Keratinocyte (primary cell): ENCODE measurements around the gene FMO4.

ENCODE experiments used
- EZH2 ChIP-seq: IDR thresholded peaks from one replicate; pipeline ENCODE4 v1.6.1; 2012; ENCODE audit warnings: inconsistent platforms, mild to moderate bottlenecking, low read length, moderate library complexity
- TF ChIP-seq, protein P1 (sequence below), 3 experiments: IDR thresholded peaks in 1 of 3; conservative IDR thresholded peaks in 1 of 3; optimal IDR thresholded peaks in 1 of 3; 2 replicates in 2 of 3; 3 replicates in 1 of 3; pipeline versions ENCODE3 to v1.5.1; 2011; ENCODE audit warnings: low read length in 3 of 3, mild to moderate bottlenecking in 3 of 3, moderate library complexity in 2 of 3, control low read depth in 1 of 3, inconsistent platforms in 1 of 3; ENCODE audit not compliant: insufficient read depth in 2 of 3; ENCODE audit errors: extremely low read depth in 1 of 3

DNA sequence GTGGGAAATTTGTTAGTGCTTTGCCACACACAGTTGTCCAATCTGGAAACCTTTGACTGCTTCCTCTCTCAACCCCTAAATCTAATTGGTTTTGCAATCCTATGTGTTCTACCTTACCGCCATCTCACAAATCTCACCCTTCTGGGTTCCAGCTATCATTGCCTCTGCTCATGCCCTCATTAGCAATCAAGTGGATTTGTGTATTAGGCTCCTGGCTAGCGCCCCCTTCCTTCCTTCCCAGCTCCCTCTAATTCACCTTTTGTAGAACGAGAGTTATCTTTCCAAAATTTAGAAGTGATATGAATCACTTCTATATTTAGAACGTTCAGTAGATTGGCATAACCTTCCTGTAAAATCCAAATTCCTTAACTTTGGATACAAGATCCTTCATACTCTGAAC lies 47.1 kb upstream of the FMO4 start:
- TF ChIP-seq, protein P1, sequence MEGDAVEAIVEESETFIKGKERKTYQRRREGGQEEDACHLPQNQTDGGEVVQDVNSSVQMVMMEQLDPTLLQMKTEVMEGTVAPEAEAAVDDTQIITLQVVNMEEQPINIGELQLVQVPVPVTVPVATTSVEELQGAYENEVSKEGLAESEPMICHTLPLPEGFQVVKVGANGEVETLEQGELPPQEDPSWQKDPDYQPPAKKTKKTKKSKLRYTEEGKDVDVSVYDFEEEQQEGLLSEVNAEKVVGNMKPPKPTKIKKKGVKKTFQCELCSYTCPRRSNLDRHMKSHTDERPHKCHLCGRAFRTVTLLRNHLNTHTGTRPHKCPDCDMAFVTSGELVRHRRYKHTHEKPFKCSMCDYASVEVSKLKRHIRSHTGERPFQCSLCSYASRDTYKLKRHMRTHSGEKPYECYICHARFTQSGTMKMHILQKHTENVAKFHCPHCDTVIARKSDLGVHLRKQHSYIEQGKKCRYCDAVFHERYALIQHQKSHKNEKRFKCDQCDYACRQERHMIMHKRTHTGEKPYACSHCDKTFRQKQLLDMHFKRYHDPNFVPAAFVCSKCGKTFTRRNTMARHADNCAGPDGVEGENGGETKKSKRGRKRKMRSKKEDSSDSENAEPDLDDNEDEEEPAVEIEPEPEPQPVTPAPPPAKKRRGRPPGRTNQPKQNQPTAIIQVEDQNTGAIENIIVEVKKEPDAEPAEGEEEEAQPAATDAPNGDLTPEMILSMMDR (optimal IDR thresholded peaks at IDR 0.05 in 1 of 3, IDR thresholded peaks at IDR 0.05 in 1 of 3, conservative IDR thresholded peaks at IDR 0.05 in 1 of 3; ENCODE audit: extremely low read depth in 1 of 3, insufficient read depth in 2 of 3, low read length in 3 of 3): peak in 2 of 3 experiments; percentile 20 to 26
- TF ChIP-seq EZH2: no peak
